NOMO-1 treated with DMSO at 0.1 percent for 48 hours (cell line): ENCODE data around the gene BLCAP.

ENCODE experiments used
- DNase-seq: peaks from one replicate; lab custom pipeline; 2025; ENCODE audit not compliant: unreplicated experiment; lab: John Stamatoyannopoulos, UW

BLCAP gene

DNA sequence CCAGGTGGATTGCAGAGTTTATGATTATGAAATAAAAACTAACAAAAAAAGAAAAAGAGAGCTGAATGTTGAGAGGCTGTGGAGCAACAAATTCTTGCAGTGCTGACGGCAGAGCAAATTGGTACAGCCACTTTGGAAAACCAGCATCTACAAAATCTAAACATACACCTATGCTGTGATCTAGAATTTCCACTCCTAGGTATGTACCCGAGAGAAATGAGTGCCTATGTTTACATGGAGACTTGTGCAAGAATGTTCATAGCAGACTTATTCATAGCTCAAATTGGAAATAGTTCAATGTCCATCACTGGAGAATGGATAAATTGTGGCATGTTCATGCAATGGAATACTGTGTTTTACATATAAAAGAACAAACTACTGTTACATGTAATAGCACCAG, 3.0 kb upstream of the BLCAP start:
- DNase-seq = no peak

DNA sequence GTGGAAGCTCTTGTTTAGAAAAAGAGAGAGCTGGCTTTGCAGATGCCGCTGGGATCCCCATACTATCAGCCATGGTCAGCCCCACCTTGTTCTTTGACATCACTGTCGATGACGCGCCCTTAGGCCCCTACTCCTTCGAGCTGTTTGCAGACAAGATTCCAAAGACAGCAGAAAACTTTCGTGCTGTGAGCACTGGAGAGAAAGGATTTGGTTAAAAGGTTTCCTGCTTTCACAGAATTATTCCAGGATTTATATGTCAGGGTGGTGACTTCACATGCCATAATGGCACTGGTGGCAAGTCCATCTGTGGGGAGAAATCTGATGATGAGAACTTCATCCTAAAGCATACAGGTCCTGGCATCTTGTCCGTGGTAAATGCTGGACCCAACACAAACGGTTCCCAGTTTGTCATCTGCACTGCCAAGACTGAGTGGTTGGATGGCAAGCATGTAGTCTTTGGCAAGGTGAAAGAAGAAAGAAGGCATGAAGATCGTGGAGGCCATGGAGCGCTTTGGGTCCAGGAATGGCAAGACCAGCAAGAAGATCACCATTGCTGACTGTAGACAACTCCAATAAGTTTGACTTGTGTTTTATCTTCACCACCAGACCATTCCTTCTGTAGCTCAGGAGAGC, 2.4 kb upstream of the BLCAP start:
- DNase-seq = no peak

DNA sequence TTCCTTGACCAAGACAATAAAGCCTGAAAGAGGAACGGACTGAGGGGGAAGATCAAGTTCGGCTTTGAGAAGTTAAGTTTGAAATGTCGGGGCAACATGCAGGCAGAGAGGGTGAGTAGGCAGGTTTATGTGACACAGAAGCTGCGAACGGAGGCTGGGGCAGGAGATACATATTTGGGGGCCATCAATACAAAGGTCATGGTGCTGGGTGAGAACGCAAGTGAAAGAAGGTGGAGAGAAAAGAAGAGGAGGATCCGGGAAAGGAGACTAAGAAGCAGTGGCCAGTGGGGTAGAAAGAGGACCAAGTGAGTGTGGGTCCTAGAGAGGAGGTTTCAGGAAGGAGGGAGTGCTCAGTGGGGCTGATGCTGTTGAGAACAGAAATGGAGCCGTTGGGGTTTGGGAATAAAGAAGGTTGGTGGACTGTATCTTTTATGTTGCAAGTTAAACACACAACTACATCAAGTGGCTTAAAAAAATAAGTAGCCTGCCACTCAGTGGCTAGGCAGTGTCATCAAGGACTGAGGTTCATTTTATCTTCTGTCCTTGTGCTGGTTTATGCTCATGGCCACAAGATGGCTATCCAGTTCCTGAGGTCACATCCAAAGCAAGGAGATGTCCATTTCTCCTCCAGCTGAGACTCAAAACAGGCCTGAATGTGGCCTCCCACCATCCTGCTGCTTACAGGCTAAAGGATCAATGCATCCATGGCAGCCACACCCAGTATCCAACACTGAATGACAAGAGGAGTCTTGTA, 1.7 kb upstream of the BLCAP start:
- DNase-seq = peak; percentile 3

DNA sequence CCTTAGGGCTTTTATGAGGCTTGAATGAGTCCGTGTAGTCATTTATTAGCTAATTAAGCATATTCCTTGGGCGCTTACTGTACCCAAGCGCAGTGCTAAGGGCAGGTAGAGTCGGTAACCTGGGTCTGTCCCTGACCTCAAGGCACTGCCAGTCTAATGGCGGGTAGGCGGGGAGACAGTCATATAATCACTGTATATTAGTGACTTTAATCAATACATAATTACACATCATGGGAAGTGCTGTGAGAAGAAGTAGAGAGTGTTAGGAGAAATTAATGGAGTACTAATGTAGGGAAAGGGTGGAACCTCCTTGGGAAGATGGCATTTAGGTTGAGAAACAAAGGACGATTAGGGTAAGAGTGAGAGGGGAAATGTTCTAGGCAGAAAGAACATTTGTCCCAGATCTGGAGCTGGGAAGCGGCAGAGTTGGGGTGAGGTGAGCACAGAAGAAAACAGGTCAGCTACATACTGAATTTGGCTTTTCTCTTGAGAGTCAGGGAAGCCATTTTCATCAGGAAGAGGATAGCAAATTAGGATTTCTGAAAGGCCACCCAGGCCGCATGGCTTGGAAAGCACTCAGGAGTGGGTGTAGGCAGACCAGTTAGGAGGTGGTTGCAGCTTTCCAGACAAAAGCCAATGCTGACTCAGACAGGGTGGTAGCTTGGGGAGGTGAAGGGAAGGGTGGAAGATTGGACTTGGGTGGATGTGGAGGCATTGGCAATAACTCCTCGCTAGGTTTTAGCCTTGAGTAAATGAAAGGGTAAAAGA, 954 bp upstream of the BLCAP start:
- no peak for DNase-seq

DNA sequence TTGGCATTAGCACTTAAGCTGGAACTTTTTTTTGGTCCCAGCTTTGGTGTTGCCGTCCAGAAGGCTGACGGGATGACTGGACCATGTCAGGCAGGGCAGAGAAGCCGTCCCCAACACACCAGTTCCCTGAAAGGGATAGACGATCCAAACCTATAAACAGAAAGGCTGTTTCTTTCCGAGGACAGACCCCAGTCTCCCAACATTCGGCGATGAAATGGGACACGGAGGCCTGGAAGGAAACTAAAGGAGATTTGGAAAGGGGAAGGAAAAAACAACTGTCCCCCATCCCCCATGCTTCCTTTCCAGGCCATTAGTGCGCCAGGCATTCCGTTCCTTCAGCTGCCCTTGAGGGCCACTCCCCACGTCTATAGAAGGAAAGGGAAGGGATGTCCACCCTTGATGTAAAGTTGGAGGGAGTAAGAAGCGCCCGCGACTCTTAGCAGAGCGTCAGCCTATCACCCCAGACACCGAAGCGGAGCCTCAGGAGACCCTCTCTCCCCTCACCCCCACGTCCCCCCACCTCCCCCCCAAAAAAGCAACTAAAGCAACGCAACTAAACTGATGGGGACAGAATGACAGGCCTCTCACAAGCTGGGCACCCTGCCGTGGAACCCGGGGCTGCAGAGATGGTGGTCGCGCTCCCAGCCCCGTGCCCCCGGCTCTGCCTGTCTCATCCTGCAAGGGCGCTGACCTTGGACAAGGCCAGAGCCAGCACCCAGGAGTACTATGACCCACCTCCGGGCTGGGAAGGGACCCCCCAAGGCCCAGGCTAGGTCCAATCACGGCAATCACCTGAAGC, 638 bp downstream of the BLCAP start:
- peak; percentile 4 for DNase-seq

DNA sequence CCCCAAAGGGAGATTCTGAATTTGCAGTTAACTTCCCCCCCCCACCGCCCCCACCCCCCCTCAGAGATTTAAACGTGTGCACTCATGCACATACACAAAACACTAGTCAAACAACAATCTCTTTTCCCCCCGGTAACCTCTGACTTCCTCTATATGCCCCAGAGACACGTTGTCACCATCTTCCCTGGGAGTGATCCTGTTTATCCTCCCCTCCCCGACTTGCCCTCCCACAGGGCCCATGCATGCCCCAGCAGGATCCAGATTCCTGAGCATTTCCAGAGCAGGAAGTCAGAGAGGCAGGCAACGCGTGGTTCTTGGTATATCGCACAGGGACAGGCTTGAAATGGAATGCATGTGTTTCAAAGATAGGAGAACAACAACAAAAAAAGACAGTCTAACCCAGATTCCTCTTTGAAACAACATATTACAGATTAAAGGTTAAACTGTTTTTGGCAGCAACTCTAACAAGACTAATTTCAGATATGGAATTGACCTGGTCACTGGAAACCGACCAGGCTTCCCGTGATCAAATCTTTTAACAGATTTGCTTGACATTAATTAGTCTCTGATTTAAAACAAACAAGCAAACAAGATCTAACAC, 1.3 kb downstream of the BLCAP start:
- peak; percentile 12 for DNase-seq

DNA sequence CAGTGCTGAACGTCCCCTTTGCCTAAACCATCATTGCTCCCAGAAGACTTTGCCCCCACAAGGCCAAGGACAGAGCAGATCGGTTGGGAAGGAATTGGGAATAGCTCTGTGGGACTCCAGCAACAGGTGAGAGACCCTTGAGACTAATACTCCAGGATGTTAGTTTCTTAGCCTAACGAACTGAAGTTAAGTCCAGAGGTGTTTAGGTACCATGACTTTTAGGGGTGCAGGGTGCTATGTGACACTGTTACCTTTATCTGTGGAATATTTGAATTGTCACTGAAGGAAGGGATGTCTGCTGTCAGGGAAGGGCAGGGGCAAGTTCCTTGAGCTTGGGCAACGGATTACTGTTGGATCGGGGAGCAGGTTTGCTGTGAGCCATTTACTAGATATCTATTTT, 1.9 kb downstream of the BLCAP start:
- DNase-seq = no peak

DNA sequence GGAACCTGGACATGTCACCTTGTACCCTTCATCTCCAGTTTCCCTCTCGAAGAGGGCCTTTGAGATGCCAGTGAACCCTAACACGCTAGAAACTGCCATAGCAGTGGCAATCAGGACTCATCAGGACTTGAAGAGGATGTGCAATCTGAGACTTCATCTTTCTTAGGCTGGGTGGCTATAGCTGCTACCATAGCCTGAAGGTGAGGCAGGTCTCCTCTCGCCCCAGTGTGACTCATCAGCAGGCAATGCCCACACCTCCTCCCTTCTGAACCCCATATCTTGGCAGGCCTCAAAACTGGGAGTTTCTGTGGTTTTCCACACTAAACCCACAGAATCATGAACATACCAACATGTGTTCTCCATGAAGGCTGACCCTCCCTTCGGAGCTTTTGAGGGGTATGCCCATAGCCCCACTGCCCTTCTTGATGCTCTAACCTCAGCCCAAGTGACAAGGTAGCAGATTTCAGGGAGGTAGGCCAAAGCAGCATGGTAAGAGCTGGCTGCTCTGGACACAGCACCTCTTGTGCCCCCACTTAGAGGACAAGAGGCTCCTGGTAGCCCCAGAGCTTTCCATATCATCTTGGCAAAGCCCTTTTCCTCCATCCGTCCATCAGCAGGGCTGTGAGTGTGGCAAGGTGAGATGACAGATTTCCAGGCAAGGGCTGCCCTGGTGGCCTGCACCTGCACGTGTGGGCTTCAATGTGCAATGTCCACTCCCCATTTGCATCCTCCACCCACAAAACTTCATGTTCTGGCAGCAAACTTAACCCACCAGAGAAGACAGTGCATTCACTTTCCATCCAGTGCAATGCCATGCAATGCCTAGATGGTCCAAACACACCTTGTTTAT, 2.6 kb downstream of the BLCAP start:
- DNase-seq = no peak

DNA sequence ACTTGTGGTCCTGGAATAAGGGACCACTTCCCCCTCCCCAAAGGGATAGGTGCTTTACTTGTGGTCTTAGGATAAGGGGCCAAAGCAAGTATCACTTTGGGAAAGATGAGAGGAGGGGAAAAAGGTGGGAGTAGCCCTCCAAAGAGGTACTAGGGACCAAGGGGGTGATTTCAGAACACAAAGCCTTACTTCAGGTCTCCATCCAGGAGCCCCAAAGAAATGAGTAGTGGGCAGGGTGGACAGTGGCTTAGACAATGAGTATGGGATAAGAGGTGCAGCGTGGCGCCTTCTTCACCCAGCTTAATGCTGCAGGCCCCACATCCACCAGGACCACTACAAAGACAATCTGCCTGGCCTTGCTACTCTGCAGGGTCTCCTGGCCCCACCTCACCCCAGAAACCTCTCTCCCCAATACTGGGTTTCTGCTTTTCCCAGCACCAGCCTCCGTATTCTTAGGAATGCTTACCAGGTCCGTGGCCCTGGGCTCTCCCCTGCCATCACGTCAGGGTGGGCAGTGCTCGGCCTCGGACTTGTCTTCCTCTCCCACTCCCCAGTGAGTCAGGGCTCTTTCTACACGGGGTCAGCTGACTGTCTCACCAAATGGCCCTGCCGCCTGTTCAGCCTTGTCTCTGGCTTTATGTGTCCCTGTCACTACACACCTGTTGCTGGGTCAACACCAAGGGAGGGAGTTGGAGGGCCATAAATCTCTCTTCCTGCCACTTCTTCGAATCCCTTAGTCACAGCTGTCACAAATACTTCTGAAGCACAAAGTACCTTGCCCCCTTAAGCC, 3.6 kb downstream of the BLCAP start:
- DNase-seq = no peak

DNA sequence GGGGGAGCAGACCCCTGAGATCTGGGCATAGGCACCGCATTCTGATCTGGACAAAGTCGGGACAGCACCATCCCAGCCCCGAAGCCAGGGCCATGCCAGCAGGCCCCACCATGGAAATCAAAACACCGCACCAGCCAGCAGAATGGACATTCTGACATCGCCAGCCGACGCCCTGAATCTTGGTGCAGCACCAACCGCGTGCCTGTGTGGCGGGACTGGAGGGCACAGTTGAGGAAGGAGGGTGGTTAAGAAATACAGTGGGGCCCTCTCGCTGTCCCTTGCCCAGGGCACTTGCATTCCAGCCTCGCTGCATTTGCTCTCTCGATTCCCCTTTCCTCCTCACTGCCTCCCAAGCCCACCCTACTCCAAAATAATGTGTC, 4.7 kb downstream of the BLCAP start:
- DNase-seq = no peak

DNA sequence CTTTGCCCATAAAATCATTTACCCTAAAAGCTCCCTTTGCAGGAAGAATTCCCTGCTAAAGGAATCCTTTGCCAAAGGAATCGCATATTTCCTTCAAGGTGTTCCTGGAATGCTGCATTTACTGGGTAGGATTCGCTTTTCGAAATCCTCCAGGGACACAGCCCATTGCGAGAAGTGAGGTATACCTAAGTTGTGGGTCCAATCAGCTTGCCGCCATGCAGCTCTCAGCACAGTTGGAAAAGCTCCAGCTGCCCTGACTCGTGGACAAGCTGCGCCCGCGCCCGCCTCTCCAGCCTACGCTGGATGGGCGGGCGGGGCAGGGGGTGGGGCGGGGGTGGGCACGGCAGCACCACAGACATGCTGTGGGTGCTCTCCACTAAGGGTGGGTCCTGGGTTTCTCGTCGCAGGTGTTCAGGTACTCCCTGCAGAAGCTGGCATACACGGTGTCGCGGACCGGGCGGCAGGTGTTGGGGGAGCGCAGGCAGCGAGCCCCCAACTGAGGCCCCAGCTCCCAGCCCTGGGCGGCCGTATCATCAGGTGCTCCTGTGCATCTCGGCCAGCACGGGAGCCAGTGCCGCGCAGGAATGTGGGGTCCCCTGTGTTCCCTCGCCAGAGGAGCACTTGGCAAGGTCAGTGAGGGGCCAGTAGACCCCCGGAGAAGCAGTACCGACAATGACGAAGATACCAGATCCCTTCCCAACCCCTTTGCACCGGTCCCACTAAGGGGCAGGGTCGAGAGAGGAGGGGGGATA, 5.2 kb downstream of the BLCAP start:
- DNase-seq = no peak

DNA sequence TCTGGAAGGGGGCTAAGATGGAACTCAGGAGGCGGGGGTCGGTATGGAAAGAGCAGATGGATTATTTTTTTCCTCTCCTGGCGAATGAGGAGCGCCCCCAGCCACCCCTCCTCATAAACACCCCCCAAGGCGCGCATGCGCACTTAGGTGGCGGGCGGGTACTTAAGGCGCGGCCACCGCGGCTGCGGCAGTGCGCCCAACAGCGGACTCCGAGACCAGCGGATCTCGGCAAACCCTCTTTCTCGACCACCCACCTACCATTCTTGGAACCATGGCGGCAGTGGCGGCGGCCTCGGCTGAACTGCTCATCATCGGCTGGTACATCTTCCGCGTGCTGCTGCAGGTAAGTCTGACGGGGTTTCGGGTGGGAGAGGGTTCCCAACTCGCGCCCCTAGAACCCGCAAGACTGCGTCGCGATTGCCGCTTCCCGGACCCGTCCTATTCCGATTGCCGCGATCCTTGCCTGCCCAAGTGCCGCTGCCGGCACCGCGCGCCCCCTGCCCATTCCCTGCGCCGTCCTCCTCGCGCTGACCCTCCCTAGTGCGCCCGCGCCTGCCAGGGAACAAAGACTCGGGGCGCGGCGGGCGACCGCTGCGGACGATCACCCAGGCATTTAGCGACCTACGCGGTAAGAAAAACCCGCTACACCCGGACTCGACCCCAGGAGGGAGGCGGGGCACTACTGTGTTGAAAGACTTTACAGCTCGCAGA, 6.5 kb downstream of the BLCAP start, which contains the start of gene NNAT:
NNAT (plus strand) TSS at position 190 of the 711 bp plus-strand sequence; CDS start at position 272, 82 bp downstream.
- no peak for DNase-seq

DNA sequence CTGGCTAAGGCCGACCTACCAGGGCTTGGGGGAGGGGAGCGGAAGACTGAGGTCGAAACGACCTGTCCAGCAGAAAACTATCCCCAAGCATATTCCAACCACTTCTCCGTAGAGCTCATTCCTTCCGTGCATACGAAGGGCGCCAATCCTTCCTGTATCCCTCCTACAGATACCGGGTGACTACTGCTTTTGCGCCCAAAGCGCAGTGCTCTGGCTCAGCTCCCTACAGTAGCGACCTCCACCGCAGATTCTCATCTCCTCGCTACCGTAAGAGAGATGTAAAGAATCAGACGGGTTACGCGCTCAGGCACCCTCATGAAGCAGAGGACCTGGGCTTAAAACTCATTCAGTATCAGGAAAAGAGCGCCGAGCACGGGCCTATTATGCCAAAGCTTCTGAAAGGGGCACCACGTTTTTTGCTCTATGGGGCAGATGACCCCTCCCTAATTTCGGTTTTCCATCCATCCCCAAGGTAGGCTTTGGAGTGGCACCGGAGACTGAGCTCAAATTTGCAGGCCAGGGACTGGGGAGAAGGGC, 7.2 kb downstream of the BLCAP start:
- no peak for DNase-seq

DNA sequence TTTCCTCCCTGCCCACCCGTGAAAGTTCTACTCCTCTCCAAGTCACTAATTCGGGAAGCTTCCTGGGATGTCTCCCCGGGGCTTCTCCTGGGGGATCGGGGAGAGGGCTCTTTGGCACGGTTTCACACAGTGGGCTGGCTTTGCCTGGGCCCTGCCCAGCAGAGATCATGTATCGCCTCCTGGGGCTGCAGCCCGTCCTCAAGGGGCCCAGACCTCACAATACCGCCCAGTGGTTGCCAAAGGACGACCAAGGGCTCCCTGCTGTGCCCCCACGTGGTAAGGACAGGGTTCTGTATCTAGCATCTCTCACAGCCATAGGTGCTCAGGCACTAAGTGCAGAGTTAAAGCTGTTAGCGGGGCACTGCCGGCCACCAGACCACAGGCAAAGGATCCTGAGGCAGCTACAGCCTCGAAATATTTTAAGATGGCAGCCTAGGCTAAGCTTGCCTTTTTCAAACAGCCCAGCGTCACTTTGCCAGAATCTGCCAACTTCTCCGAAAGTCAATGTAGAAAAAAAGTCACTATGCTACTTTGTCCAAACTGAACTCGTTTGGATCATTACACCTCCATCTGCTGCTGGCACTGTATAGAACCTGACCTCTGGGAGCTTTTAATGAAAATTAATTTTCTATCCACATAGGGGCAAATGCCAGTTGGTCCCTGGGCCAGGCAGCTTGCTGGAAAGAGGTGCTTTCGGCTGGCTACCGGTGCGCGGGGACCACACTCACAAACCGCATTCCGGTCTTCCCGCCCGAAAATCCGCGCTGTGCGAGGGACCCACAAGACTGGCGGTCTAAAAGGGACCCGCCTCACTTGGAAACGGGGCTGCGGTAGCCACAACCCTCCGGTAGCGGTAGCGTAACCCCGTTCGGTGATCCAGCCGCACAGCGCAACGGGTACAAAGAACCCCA, 7.9 kb downstream of the BLCAP start:
- no peak for DNase-seq

DNA sequence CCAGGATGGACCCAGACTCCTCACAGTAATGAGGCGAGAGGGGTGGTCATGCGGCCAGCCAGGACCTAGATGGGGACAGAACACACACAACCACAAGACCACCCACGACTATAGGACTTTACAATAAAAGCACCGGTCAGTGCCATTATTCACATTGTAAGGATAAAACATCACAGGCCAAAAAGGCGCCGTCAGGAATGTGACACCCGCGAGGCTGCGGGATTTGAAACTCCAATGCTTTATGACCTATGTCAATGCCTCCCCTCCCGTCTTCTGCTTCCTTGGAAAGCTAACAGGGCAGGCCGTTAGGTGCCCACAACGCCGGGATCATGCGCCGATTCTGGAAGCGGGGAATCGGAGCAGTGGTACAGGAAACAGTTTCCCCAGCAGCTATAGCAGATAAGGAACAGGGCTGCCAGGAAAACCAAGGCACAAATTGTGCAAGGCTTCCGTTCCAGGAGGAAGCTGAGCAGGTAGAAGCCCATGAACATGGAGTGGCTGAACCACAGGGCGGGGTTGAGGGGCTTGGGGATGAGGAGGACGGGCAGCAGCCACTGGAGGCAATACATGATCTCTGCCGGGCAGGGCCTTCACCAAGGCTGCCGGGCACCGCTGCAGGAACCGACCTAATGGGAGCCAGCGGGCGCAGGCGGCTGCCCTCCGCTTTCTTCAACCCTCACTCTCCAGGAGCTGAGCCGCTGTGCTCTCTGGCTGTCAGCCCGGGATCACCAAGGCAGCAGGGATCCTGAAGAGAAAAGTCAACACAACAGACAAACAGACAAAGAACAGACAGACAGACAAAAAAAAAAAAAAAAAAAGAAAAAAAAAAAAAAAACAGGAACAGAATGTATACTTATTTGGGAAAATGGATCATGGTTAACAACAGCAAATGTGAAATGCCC, 8.8 kb downstream of the BLCAP start:
- DNase-seq = no peak
